NCI-H2171 treated with DMSO at 0.1 percent for 48 hours (cell line): ENCODE results near the gene DUSP2.

Experiments used
- DNase-seq: peaks from one replicate; lab custom pipeline; 2025; lab: John Stamatoyannopoulos, UW

DUSP2 gene

GRCh38 chr2:96099861-96100798, 45.1 kb downstream of the DUSP2 start:
- no peak for DNase-seq

GRCh38 chr2:96098900-96099590, 46.2 kb downstream of the DUSP2 start:
- DNase-seq = no peak

- DNase-seq = no peak
Measured at GRCh38 chr2:96097951-96098823, 47.1 kb downstream of the DUSP2 start.

GRCh38 chr2:96097441-96097840, 47.8 kb downstream of the DUSP2 start:
- no peak for DNase-seq

GRCh38 chr2:96095116-96095636, 50.1 kb downstream of the DUSP2 start:
- DNase-seq = peak; percentile 27

GRCh38 chr2:96093528-96093927, 51.7 kb downstream of the DUSP2 start:
- no peak for DNase-seq
